Natural killer cell (primary cell): ENCODE data around the gene ADAM33. TPM values are rescaled to one million over a fixed set of nuclear protein-coding genes. Genes with fewer than 3 reads are reported as not detected.

ENCODE experiments used
- ATAC-seq, 3 donors: fragments of 150-1000 bp in 2 of 3; fragments of 200-7000 bp in 1 of 3; cut with Tn5 transposase; 1 replicate in 1 of 3; 2 replicates in 2 of 3; pipeline ENCODE4 v1.10.0; 2021; ENCODE audit warnings: mild to moderate bottlenecking in 2 of 3, moderate library complexity in 2 of 3
- DNase-seq, 2 donors: peaks; one replicate each; pipeline versions ENCODE4 v3.0.0 to v3.0.0-alpha.2; 2013 to 2021; ENCODE audit warnings: mixed read lengths in 1 of 2
- H3K27ac ChIP-seq: one replicate; pipeline ENCODE4 v1.5.1; 2013; ENCODE audit warnings: mild to moderate bottlenecking, low read length
- H3K27me3 ChIP-seq: one replicate; pipeline ENCODE4 v1.6.1; 2013; ENCODE audit warnings: low read length; ENCODE audit not compliant: control insufficient read depth, insufficient read depth
- H3K36me3 ChIP-seq: one replicate; pipeline ENCODE4 v1.6.1; 2013; ENCODE audit warnings: low read length; ENCODE audit not compliant: control insufficient read depth, insufficient read depth
- H3K4me1 ChIP-seq: one replicate; pipeline ENCODE4 v1.6.1; 2013; ENCODE audit warnings: low read length; ENCODE audit not compliant: control insufficient read depth, insufficient read depth
- H3K4me3 ChIP-seq: one replicate; pipeline ENCODE4 v1.5.1; 2013; ENCODE audit warnings: low read length
- H3K9me3 ChIP-seq: one replicate; pipeline ENCODE4 v1.6.1; 2013; ENCODE audit warnings: low read length; ENCODE audit not compliant: control insufficient read depth, insufficient read depth
- H3K27ac Mint-ChIP-seq, 2 donors: one replicate each; pipeline ENCODE4 v1.8.0; 2022; ENCODE audit warnings: mild to moderate bottlenecking in 2 of 2, mixed read lengths in 2 of 2, moderate library complexity in 1 of 2
- H3K27me3 Mint-ChIP-seq, 2 donors: one replicate each; pipeline ENCODE4 v1.8.0; 2022; ENCODE audit warnings: low read depth in 2 of 2, mixed read lengths in 2 of 2
- H3K36me3 Mint-ChIP-seq: one replicate; pipeline ENCODE4 v1.8.0; 2022; ENCODE audit warnings: mixed read lengths
- H3K4me1 Mint-ChIP-seq, 2 donors: one replicate each; pipeline ENCODE4 v1.8.0; 2022; ENCODE audit warnings: mixed read lengths in 2 of 2
- H3K4me3 Mint-ChIP-seq: one replicate; pipeline ENCODE4 v1.8.0; 2022; ENCODE audit warnings: mild to moderate bottlenecking, moderate library complexity, mixed read lengths
- H3K9me3 Mint-ChIP-seq, 2 donors: one replicate each; pipeline ENCODE4 v1.8.0; 2022; ENCODE audit warnings: mixed read lengths in 2 of 2
- CTCF ChIP-seq: fragments of 200-600 bp; IDR thresholded peaks from one replicate; pipeline ENCODE4 v1.8.0; 2022; ENCODE audit warnings: antibody characterized with exemption
- WGBS: methylation state at CpG from one replicate; pipeline ENCODE4 v1.1.7; 2013; ENCODE audit warnings: missing lambda C conversion rate; ENCODE audit not compliant: insufficient coverage; 5-methylcytosine and 5-hydroxymethylcytosine counted together
- intact Hi-C: fragments of 100-400 bp; cut with micrococcal nuclease; formaldehyde crosslinking; loops from one replicate; pipeline ENCODE4 v1.14.2; 2022
- total RNA-seq, 4 donors: library from RNA; stranded (reverse); fragments of 120-200 nt in 1 of 4; gene quantifications; one replicate each; pipeline versions ENCODE4 v1.2.3 to v1.2.4, GENCODE V29; 2013 to 2022

The ADAM33 gene
- total RNA-seq, 3 donors from 2014 or later (not counting 1 experiment from before 2014, with no cell fraction given), result not detected

DNA sequence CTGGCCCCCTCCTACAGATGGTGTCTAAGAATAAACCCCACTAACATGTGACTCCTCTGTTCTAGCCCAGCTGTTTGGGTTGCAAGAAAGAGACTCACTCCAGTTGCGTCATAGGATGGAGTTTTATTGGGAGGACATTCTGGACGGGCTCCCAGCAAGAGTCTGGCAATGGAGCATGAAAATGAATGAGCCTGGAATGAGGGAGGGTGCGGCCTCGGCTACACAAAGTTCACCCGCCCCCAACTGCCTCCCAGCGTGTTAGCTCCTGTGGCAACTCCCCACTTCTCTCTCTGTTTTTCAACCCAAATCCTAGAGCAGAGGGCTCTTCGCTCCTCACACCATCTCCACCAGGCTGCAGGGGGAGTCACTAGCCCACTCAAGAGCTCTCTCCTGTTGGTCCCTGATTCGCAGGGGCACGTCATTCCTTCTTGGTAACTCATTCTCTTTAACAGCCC is 5.1 kb upstream of the ADAM33 start:
- intact Hi-C loops, result no loop called here
- no peak overlapping the region for H3K4me3 Mint-ChIP-seq
- no peaks in the 10 kb centered on the region for H3K36me3 Mint-ChIP-seq
- H3K27me3 Mint-ChIP-seq, result peaks cover 26 to 35% of the 10 kb centered on the region in 2 donors
- H3K27ac Mint-ChIP-seq, result no peak overlapping the region
- Histone ChIP-seq H3K9me3 (no peaks in the 10 kb centered on the region), H3K4me3 (no peak overlapping the region), H3K27ac (no peak overlapping the region), H3K4me1 (no peaks in the 10 kb centered on the region), H3K27me3 (peaks cover 6% of the 10 kb centered on the region), H3K36me3 (no peaks in the 10 kb centered on the region)
- TF ChIP-seq CTCF, result no peak
- WGBS, result 82% methylated on average over 9 of the region's 9 CpGs
- H3K4me1 Mint-ChIP-seq, result no peaks in the 10 kb centered on the region
- ATAC-seq, result no peak
- DNase-seq, result no peak
- H3K9me3 Mint-ChIP-seq, result no peaks in the 10 kb centered on the region

DNA sequence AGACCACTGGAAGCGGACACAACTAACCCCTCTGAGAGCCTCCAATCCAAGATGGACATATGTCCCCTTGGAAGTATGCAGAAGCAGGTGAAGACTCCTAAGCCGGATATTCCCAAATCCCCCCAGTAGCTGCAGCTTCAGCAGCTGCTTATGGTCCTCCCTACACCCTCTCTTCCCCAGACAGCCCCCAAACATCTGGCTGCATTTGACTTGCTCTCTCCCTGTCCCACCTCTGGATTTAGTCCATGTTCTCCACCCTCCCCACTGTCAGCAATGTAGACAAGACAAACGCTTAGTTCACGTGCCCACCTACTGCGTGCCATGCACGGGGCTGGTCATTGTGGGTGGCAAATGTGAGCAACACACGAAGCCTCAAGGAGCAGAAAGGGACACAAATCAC is 4.6 kb upstream of the ADAM33 start:
- Mint-ChIP-seq H3K4me3 (no peak overlapping the region), H3K9me3 (no peaks in the 10 kb centered on the region), H3K27ac (no peak overlapping the region), H3K27me3 (peaks cover 27 to 35% of the 10 kb centered on the region in 2 donors), H3K36me3 (no peaks in the 10 kb centered on the region), H3K4me1 (peaks cover 0 to 1% of the 10 kb centered on the region in 2 donors)
- H3K9me3 ChIP-seq, result no peaks in the 10 kb centered on the region
- peaks cover 10% of the 10 kb centered on the region for H3K27me3 ChIP-seq
- no peaks in the 10 kb centered on the region for H3K36me3 ChIP-seq
- ATAC-seq (no peak), DNase-seq (no peak)
- no peak overlapping the region for H3K27ac ChIP-seq
- intact Hi-C loops, result no loop called here
- TF ChIP-seq CTCF, result no peak
- H3K4me3 ChIP-seq, result no peak overlapping the region
- WGBS, result 88% methylated on average over 7 of the region's 7 CpGs
- peaks cover 3% of the 10 kb centered on the region for H3K4me1 ChIP-seq

DNA sequence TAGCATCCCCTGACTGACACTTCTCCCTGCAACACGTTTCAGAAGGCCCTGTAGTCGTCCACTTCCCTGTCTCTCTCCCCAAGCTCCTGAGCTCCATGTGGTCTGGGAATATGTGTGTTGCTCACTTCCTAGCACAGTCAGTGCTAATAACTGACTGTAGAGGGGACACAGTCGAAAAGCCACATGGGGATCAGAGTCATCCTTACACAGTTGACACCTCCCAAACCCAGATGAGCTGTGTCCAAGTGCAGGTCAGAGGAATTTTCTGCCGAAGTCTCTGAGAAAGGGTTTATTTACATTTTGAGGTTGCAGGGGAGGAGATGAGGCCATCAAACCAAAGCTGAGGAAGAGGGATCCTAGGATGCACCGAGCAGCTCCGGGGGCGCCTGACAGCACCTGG is 3.5 kb upstream of the ADAM33 start:
- Mint-ChIP-seq H3K9me3 (no peaks in the 10 kb centered on the region), H3K36me3 (no peaks in the 10 kb centered on the region), H3K27me3 (peaks cover 36 to 39% of the 10 kb centered on the region in 2 donors), H3K4me3 (no peak overlapping the region), H3K4me1 (peaks cover 0 to 5% of the 10 kb centered on the region in 2 donors), H3K27ac (no peak overlapping the region)
- Histone ChIP-seq H3K27me3 (peaks cover 12% of the 10 kb centered on the region), H3K9me3 (no peaks in the 10 kb centered on the region), H3K36me3 (no peaks in the 10 kb centered on the region), H3K4me3 (no peak overlapping the region), H3K27ac (no peak overlapping the region), H3K4me1 (peaks cover 3% of the 10 kb centered on the region)
- 68% methylated on average over 6 of the region's 7 CpGs for WGBS
- DNase-seq (no peak), ATAC-seq (no peak)
- no peak for TF ChIP-seq CTCF
- intact Hi-C loops, result no loop called here

DNA sequence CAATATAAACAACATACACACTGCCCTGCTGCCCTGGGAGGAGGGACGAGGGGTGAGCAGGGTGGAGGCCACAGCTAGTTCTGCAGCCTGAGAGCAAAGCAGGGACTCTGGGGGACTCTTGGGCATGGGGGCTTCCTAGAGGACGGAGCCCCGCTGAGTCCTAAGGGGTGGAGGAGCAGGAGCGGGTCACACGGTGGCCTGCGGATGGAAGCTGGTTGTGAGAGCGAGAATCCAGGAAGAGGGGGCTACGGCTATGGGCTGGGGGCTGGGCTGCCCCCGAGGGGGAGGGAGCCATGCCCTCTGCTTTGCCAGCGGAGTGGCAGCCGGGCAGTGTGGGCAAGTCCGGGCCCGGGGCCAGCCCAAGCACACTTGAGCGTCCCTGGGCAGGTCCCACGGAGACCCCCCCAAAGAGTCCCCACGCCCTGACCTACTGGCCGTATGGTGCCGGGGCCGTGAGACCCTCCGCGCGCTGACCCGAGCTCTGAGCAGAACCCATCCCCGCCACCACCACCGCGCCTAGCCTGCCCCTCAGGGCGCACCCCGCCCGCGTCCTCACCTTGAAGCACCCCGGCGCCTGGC is 369 bp downstream of the ADAM33 start:
- no peak for TF ChIP-seq CTCF
- Histone ChIP-seq H3K4me1 (peaks cover 9% of the 10 kb centered on the region), H3K36me3 (no peaks in the 10 kb centered on the region), H3K27ac (no peak overlapping the region), H3K27me3 (peaks cover 12% of the 10 kb centered on the region), H3K9me3 (no peaks in the 10 kb centered on the region), H3K4me3 (no peak overlapping the region)
- H3K36me3 Mint-ChIP-seq, result no peaks in the 10 kb centered on the region
- peaks cover 50 to 62% of the 10 kb centered on the region in 2 donors for H3K27me3 Mint-ChIP-seq
- H3K27ac Mint-ChIP-seq, result no peak overlapping the region
- H3K9me3 Mint-ChIP-seq, result no peaks in the 10 kb centered on the region
- intact Hi-C loops, result no loop called here
- no peak overlapping the region for H3K4me3 Mint-ChIP-seq
- no peak for ATAC-seq
- peaks cover 0 to 11% of the 10 kb centered on the region in 2 donors for H3K4me1 Mint-ChIP-seq
- WGBS, result 21% methylated on average over 32 of the region's 32 CpGs
- no peak for DNase-seq
